GM18519 (cell line): ENCODE results near the gene MDP1.
"Not testable (repeated sequence)": the region's sequence is repeated elsewhere in the genome, so short reads cannot be mapped to it uniquely, and the experiment has no call there.

Source experiments
- ATAC-seq: cut with Tn5 transposase; IDR thresholded peaks from one replicate; pipeline ENCODE4 v1.9.1; 2021; ENCODE audit warnings: mild to moderate bottlenecking, moderate library complexity; ENCODE audit not compliant: unreplicated experiment, low FRiP score

The MDP1 gene

DNA sequence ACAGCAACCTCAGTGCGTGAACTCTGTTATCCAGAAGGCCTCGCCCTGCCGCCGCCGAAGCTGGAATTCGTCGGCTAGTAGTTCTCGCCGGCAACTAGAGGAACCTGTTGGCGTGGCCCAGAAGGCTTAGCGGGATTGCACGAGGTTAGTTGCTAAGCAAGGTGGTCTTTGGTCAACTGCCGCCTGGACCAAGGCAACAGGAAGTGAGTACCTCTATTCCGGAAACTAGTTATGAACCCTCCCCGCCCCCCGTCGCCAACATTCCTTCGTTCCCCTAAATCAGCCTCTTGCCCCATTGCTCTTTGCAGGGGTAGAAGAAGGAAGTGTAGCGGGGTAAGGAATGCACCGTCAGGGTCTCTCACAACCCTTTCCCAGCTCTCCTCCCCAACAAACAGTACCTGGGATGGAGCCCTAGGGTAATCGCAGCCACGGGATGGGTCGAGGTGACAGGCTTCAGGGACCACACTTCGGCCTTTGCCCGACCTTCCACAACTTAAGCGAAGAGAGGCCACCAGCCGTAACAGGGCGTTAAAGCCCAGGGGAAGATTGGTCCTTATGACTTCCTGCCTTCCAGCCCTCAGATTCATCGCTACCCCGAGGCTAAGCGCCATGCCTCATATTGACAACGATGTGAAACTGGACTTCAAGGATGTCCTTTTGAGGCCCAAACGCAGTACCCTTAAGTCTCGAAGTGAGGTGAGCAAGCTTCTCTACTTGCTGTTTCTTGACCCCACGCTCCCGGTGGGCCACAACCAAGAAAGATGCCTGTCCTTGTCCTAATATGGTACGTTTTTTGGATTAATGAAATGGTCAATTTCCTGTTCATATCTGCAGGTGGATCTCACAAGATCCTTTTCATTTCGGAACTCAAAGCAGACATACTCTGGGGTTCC, 17.0 kb upstream of the MDP1 start, which contains the start of gene GMPR2:
TSS of gene GMPR2 (plus strand) at position 285 of the 893 bp plus-strand sequence. CDS start at position 610, 325 bp downstream.
- ATAC-seq = no peak

DNA sequence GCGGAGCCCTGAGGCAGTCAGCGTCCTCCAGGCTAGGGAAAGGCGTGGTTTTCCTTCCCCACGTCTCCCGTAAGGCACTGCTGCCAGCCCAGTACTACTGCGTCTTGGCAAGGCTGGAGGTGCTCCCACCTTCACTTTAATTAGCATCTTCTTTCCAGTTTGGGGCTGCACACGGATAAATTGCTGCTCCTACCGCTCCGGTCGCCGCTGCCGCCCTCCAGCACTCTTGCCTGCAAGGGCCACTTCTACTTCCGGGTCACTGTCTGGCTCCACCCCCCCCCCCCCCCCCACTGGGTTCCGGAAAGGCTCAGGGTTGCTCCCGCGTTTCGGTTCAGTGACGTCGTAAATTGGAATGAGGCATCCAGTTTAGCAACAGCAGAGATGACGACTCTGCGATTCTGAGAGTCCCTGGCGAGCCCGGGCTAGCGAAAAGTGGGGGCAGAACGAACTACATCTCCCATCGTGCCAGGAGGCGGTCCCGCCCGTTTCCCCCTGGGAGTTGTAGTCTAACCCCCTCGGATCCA, 16.3 kb upstream of the MDP1 start, which contains the start of gene NEDD8:
TSS of gene NEDD8 (minus strand) at position 247 of the 524 bp plus-strand sequence. CDS start at position 147, 100 bp downstream.
- peak; percentile 61 for ATAC-seq

- ATAC-seq = no peak
Observed at GRCh38 chr14:24231263-24232120, 15.6 kb upstream of the MDP1 start.

DNA sequence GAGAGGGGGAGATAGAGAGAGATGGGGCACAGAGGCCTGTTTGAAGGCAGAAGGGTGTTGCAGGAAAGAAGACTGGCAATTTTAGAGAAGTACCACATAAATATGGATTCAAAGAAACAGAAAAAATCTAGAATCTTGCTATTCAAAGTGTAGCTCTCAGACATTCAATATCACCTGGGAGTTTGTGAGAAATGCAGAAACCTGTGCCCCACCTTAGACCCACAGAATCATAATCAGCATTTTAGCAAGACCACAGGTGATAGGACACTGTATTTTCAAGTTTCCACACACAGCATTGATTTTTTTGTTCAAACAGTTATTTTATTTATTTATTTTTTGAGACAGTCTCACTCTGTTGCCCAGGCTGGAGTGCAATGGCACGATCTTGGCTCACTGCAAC, 13.0 kb upstream of the MDP1 start:
- no peak for ATAC-seq

DNA sequence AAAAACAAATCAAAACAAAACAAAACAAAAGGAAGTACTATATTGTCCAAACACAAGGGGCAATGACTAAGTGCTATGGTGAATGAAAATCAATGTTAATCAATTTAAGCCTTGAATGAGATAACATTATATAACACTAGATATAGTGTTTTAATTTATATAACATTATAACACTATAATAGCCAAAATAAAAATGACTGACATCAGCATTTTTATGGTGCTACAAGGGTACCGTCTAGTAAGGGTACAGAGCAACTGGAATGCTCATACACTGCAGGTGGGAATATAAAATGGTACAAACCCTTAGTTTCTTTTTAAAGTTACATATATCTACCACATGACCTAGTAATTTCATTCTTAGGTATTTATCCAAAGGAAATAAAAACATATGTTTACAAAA, 10.6 kb upstream of the MDP1 start:
- ATAC-seq = no peak

DNA sequence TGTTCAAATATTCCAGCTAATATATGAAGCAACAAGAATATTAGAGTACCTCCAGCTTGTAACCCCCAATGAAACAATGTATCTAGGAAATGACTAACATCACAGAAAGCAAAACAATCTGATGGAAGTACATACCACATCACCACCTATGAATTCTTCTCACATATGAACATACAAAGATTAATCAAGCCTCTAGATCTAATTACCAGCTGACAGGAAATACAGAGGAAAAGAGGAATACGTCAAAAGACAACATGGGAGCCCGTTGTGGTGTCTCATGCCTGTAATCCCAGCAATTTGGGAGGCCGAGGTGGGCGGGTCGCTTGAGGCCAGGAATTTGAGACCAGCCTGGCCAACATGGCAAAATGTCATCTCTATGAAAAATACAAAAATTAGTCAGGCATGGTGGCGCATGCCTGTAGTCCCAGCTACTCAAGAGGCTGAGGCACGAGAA, 8.8 kb upstream of the MDP1 start:
- ATAC-seq = no peak

- ATAC-seq = not testable (repeated sequence)
Observed at GRCh38 chr14:24222987-24223386, 7.1 kb upstream of the MDP1 start.

GRCh38 chr14:24219521-24219920, 3.7 kb upstream of the MDP1 start:
- no peak for ATAC-seq

GRCh38 chr14:24219080-24219479, 3.2 kb upstream of the MDP1 start:
- ATAC-seq = no peak

DNA sequence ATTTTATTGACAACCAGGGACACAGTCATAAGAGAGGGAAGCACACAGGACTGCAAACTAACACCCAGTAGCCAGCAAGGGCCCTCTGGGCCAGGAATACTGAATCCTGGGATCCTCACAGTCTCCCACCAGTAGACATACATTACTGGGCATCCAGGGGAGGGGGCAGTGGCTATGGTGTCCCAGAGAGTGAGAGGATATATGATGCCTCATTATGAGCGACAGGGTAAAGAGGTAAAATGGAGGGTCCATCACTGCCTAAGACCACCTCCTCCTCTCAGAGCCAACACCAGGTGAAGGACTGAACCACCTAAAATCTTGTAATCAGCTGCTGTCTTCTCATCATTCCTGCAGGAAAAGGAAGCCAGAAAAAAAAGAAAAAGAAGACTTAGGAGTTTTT, 1.0 kb upstream of the MDP1 start:
- ATAC-seq = not testable (repeated sequence)

- no peak for ATAC-seq
Observed at GRCh38 chr14:24216345-24216699, 456 bp upstream of the MDP1 start.

- no peak for ATAC-seq
Observed at GRCh38 chr14:24213866-24214662, 1.8 kb downstream of the MDP1 start.

DNA sequence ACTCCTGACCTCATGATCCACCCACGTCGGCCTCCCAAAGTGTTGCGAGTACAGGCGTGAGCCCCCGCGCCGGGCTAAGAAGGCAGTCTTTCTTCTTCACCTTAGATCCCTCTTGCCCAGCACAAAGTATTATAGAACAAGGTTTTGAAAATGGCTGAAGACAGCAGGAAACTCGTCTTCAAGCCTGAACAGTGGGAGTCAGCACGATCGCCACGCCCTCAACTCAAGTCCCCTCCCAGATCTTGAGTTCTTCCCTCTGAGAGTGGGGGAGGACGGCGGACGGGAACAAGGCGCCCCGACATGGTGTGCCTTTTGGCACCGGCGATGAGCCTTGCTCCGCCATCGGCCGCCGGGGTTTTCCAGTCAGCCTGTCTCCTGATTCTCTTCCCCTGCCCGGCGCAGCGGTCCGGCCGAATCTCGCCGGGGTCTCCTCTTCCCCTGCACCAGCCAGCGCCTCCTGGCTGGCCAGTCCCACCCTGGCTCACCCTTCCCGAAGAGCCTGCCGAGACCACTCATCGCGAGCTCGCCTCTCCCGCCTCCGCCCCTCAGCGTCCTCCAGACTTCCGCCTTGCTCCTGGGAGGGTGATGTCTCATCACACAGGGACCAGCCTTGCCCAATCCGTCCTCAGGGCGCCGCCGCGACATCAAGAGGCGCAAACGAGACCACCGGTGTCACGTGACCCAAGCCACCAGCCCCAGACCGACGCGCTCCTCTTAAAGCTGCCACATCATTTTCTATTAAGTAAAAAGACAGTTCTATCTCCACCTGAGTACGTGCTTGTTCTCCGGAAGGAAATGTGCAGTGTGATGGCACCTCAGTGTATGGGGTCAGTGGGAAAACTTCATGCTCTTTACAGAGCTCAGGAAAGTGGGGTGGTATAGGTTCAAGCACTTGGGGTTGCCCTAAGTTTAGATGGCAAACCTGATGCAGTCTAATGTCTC, 2.7 kb downstream of the MDP1 start, which contains the start of gene CHMP4A:
TSS of gene CHMP4A (minus strand) at position 565 of the 942 bp plus-strand sequence. CDS start at position 516, 49 bp downstream.
- peak; percentile 61 for ATAC-seq

GRCh38 chr14:24211311-24211710, 4.6 kb downstream of the MDP1 start:
- ATAC-seq = no peak

- ATAC-seq = no peak
Observed at GRCh38 chr14:24207625-24208024, 8.2 kb downstream of the MDP1 start.

- ATAC-seq = no peak
Observed at GRCh38 chr14:24207104-24207551, 8.7 kb downstream of the MDP1 start.

DNA sequence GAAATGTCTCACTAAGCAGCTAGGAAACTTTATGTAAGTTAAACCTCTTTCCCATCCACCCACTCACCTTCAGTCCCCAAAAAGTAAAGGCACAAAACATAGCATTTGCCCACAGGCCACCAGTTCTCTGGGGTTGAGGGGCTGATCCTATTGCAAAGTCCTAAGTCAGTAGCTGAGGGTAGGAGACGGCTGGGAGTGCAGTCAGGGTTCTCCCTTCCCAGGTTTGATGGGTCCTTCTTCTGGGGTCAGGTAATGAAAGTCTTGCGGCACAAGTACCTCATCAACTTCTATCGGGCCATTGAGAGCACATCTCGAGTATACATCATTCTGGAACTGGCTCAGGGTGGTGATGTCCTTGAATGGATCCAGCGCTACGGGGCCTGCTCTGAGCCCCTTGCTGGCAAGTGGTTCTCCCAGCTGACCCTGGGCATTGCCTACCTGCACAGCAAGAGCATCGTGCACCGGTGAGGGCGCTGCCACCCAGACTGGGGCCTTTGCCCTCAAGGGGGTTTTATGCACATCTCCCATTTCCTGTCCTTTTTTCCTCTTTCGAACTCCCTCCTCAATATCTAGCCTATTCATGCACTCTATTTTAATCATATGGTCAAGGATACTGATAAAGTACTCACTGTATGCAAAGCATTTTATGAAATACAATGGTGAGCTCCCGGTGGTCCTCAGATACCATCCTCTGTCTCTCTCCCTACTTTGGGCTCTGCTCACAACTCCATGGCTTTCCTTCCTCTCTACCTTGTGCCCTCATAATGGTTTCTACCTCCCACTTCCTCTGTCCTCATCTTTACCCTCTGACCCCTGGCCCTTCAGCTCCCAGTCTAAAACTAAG, 9.4 kb downstream of the MDP1 start:
- no peak for ATAC-seq
